Endothelial cell of umbilical vein (primary cell): ENCODE results near the gene CDCA3. TPM values are rescaled to one million over a fixed set of nuclear protein-coding genes. Genes with fewer than 3 reads are reported as not detected.

Source experiments
- BruUV-seq: library from RNA; stranded (reverse); fragments of 400-500 nt; replicated peaks from 2 replicates; lab custom pipeline; 2021; lab: Mats Ljungman, UMichigan
- CTCF ChIA-PET: fragments of 300-600, 350-600 bp; sonication (Branson Sonifier 250); formaldehyde crosslinking; loops from one replicate; lab custom pipeline; 2021; ENCODE audit warnings: antibody characterized with exemption, inconsistent platforms; lab: Charles Lee
- POLR2A ChIA-PET: fragments of 300-600, 350-600 bp; sonication (Branson Sonifier 250); formaldehyde crosslinking; loops from one replicate; lab custom pipeline; 2021; ENCODE audit warnings: antibody characterized with exemption, inconsistent platforms; lab: Charles Lee
- DNase-seq: peaks from one replicate; pipeline ENCODE4 v3.0.0-alpha.2; 2011; ENCODE audit warnings: low read depth, low spot score
- FAIRE-seq: peaks from 2 replicates; lab custom pipeline; 2011; peaks lifted over from hg19 to GRCh38; lab: Jason Lieb, UNC
- H2AFZ ChIP-seq: 2 replicates; pipeline ENCODE4 v1.6.0; 2012; ENCODE audit warnings: low read depth, low read length, control low read depth, inconsistent platforms
- H3K27ac ChIP-seq: 2 replicates; pipeline ENCODE4 v1.5.1; 2011; ENCODE audit warnings: low read depth, mild to moderate bottlenecking, control low read depth, low read length, moderate library complexity; ENCODE audit not compliant: insufficient read depth
- H3K27me3 ChIP-seq, 2 experiments: 2 replicates each; pipeline versions ENCODE4 v1.6.0 to v1.6.1; 2011; ENCODE audit warnings: low read length in 2 of 2, mixed read lengths in 1 of 2; ENCODE audit not compliant: control insufficient read depth in 2 of 2, insufficient read depth in 2 of 2
- H3K36me3 ChIP-seq, 2 experiments: 2 replicates in 1 of 2; 3 replicates in 1 of 2; pipeline ENCODE4 v1.5.1; 2011; ENCODE audit warnings: low read length in 2 of 2, mild to moderate bottlenecking in 1 of 2, moderate library complexity in 1 of 2; ENCODE audit not compliant: control insufficient read depth in 2 of 2, insufficient read depth in 2 of 2; ENCODE audit errors: extremely low read depth in 1 of 2
- H3K4me1 ChIP-seq: 3 replicates; pipeline ENCODE4 v1.5.1; 2011; ENCODE audit warnings: mild to moderate bottlenecking, low read length; ENCODE audit not compliant: control insufficient read depth, insufficient read depth; ENCODE audit errors: extremely low read depth
- H3K4me2 ChIP-seq: 2 replicates; pipeline ENCODE4 v1.6.1; 2011; ENCODE audit warnings: low read length, control low read depth, mixed read lengths; ENCODE audit not compliant: insufficient read depth
- H3K4me3 ChIP-seq, 3 experiments: fragments of 200-600 bp in 1 of 3; sonication (generic), shearing (Covaris generic) in 1 of 3; replicated peaks in 1 of 3; 2 replicates each; pipeline ENCODE4 v1.5.1; 2011 to 2016; ENCODE audit warnings: control low read depth in 3 of 3, low read length in 3 of 3, mild to moderate bottlenecking in 2 of 3, inconsistent platforms in 1 of 3, low read depth in 1 of 3, moderate library complexity in 1 of 3; ENCODE audit not compliant: insufficient read depth in 1 of 3
- H3K79me2 ChIP-seq: 2 replicates; pipeline ENCODE4 v1.6.0; 2012; ENCODE audit warnings: low read length, inconsistent platforms; ENCODE audit not compliant: control insufficient read depth, insufficient read depth
- H3K9ac ChIP-seq: replicated peaks from 2 replicates; pipeline ENCODE3; 2011; ENCODE audit warnings: low read length, control low read depth; ENCODE audit not compliant: insufficient read depth; ENCODE audit errors: extremely low read depth
- H3K9me1 ChIP-seq: replicated peaks from 3 replicates; pipeline ENCODE4 v1.6.0; 2011; ENCODE audit warnings: mild to moderate bottlenecking, low read length; ENCODE audit not compliant: control insufficient read depth, insufficient read depth; ENCODE audit errors: extremely low read depth
- H3K9me3 ChIP-seq: replicated peaks from 2 replicates; pipeline ENCODE4 v1.5.1; 2012; ENCODE audit warnings: low read length, inconsistent platforms; ENCODE audit not compliant: control insufficient read depth, insufficient read depth
- H4K20me1 ChIP-seq: replicated peaks from 2 replicates; pipeline ENCODE3; 2011; ENCODE audit warnings: mild to moderate bottlenecking, low read length; ENCODE audit not compliant: control insufficient read depth, insufficient read depth; ENCODE audit errors: extremely low read depth
- POLR2A ChIP-seq: IDR thresholded peaks from 2 replicates; pipeline ENCODE4 v1.6.1; 2012; ENCODE audit warnings: low read depth, mild to moderate bottlenecking, control low read depth, low read length
- dilution Hi-C: fragments of 300-500 bp; cut with MboI; formaldehyde crosslinking; loops from one replicate; pipeline ENCODE4 v1.15.0; 2019; ENCODE audit warnings: low sequenced_read_pairs; ENCODE audit not compliant: extremely low pct_ligation_motif_present
- intact Hi-C: fragments of 100-400 bp; cut with micrococcal nuclease; formaldehyde crosslinking; loops from one replicate; pipeline ENCODE4 v1.10.0; 2022
- polyA plus RNA-seq, 4 experiments: library from polyadenylated mRNA; depleted of rRNA in 3 of 4; stranded (reverse) in 3 of 4; unstranded in 1 of 4; fragments of >200 nt; gene quantifications; 2 replicates each; pipeline versions ENCODE4 v1.2.1 to v1.2.3, GENCODE V29; 2011 to 2012; ENCODE audit warnings: missing spikeins in 1 of 4
- total RNA-seq: library from RNA; stranded (reverse); gene quantifications from 2 replicates; pipeline ENCODE4 v1.2.3, GENCODE V29; 2021
- TF ChIP-seq, protein P1 (sequence below), 2 donors: IDR thresholded peaks; 1 replicate in 1 of 2; 2 replicates in 1 of 2; pipeline ENCODE4 v1.5.1; 2011; ENCODE audit warnings: low read length in 2 of 2, mild to moderate bottlenecking in 2 of 2, moderate library complexity in 2 of 2, control low read depth in 1 of 2, inconsistent platforms in 1 of 2, low read depth in 1 of 2; ENCODE audit not compliant: insufficient read depth in 1 of 2; ENCODE audit errors: extremely low read depth in 1 of 2
- TF ChIP-seq, protein P2 (sequence below): IDR thresholded peaks from 2 replicates; pipeline ENCODE4 v1.6.1; 2011; ENCODE audit not compliant: insufficient read depth, insufficient read length

The CDCA3 gene
- total and polyA plus RNA-seq, 2 donors (not counting 3 experiments of a cell fraction or from before 2014, with no cell fraction given) = 44.3 to 53.5 TPM

DNA sequence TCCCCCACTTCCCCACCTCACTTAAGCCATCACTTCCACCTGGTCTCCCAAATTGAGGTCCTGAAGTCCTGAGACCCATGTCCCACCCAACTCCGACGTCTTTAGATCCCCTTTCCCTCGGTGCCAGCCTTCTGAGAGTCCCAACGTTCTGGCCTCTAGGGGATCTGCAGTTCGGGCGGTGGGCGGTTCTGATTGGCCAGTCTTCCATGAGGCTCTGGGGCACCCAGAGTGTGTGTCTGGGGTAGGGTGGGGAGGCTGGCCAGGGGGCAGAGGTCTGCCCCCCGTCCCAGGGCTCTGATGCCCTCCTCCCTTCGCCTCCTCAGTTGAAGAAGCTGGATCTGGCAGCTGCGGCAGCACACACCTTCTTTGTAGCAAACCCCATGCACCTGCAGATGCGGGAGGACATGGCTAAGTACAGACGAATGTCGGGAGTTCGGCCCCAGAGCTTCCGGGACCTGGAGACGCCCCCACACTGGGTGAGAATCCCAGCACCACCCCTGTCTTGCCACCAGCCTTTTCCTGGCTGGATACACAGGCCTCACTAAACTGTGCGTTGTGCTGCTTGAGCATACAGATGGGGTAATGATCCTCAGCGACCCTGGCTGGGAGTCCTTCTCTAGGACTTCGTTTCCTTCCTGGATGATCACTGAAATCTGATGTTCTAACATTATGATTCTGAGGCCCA is 21.4 kb downstream of the CDCA3 start:
- peak; percentile 47 for FAIRE-seq
- peak overlapping the region; percentile 19 for H2AFZ ChIP-seq
- H3K4me2 ChIP-seq = peak overlapping the region; percentile 81
- H3K27me3 ChIP-seq = no peaks in the 10 kb centered on the region
- peak overlapping the region; percentile 62 to 89 (median 80) for H3K4me3 ChIP-seq
- H3K79me2 ChIP-seq = peaks cover 25% of the 10 kb centered on the region
- no peaks in the 10 kb centered on the region for H3K9me3 ChIP-seq
- ChIA-PET CTCF (interaction anchor here (1.3 to 12.0 kb wide), 3 partner anchors 17 to 209 kb away, joined by 3 to 148 read pairs (median 3); partner anchors contain the start of gene MLF2), POLR2A (interaction anchor here (0.5 to 1.2 kb wide), 4 partner anchors 14 to 90 kb away, joined by 3 to 6 read pairs (median 3); partner anchors contain the start of gene MLF2)
- dilution Hi-C loops = no loop called here
- H3K36me3 ChIP-seq = peaks cover 0 to 18% of the 10 kb centered on the region in 2 experiments
- H3K4me1 ChIP-seq = peaks cover 20% of the 10 kb centered on the region
- H3K9me1 ChIP-seq = no peaks in the 10 kb centered on the region
- H3K27ac ChIP-seq = no peak overlapping the region
- TF ChIP-seq, protein P1, sequence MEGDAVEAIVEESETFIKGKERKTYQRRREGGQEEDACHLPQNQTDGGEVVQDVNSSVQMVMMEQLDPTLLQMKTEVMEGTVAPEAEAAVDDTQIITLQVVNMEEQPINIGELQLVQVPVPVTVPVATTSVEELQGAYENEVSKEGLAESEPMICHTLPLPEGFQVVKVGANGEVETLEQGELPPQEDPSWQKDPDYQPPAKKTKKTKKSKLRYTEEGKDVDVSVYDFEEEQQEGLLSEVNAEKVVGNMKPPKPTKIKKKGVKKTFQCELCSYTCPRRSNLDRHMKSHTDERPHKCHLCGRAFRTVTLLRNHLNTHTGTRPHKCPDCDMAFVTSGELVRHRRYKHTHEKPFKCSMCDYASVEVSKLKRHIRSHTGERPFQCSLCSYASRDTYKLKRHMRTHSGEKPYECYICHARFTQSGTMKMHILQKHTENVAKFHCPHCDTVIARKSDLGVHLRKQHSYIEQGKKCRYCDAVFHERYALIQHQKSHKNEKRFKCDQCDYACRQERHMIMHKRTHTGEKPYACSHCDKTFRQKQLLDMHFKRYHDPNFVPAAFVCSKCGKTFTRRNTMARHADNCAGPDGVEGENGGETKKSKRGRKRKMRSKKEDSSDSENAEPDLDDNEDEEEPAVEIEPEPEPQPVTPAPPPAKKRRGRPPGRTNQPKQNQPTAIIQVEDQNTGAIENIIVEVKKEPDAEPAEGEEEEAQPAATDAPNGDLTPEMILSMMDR (IDR thresholded peaks at IDR 0.05; ENCODE audit: extremely low read depth in 1 of 2, insufficient read depth in 1 of 2, low read depth in 1 of 2, low read length in 2 of 2) = peak; percentile 19 to 21
- TF ChIP-seq POLR2A = peak; percentile 1
- TF ChIP-seq, protein P2, sequence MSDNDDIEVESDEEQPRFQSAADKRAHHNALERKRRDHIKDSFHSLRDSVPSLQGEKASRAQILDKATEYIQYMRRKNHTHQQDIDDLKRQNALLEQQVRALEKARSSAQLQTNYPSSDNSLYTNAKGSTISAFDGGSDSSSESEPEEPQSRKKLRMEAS = no peak
- no TSS peak for BruUV-seq
- peak; percentile 72 for DNase-seq
- intact Hi-C loops = no loop called here
- no peaks in the 10 kb centered on the region for H4K20me1 ChIP-seq
- peak overlapping the region; percentile 76 for H3K9ac ChIP-seq
